Endodermal cell (in vitro differentiated cells): ENCODE data around the gene ADGRL3. TPM values are rescaled to one million over a fixed set of nuclear protein-coding genes. Genes with fewer than 3 reads are reported as not detected.

Source experiments
- DNase-seq: peaks from one replicate; pipeline ENCODE4 v3.0.0-alpha.2; 2017
- H3K27ac ChIP-seq: 2 replicates; pipeline ENCODE4 v1.5.1; 2013; ENCODE audit warnings: mild to moderate bottlenecking, low read depth, low read length, moderate library complexity
- H3K27me3 ChIP-seq: 2 replicates; pipeline ENCODE4 v1.6.1; 2013; ENCODE audit warnings: mild to moderate bottlenecking, low read length, moderate library complexity; ENCODE audit not compliant: insufficient read depth, control insufficient read depth, poor library complexity, severe bottlenecking
- H3K36me3 ChIP-seq: 2 replicates; pipeline ENCODE4 v1.7.0; 2013; ENCODE audit warnings: mild to moderate bottlenecking, low read length, moderate library complexity; ENCODE audit not compliant: control insufficient read depth, insufficient read depth
- H3K4me1 ChIP-seq: one replicate; pipeline ENCODE4 v1.7.0; 2013; ENCODE audit warnings: low read length; ENCODE audit not compliant: control insufficient read depth, insufficient read depth
- H3K4me3 ChIP-seq: 2 replicates; pipeline ENCODE4 v1.5.1; 2013; ENCODE audit warnings: mild to moderate bottlenecking, low read length, moderate library complexity
- H3K9ac ChIP-seq: 2 replicates; pipeline ENCODE4 v1.6.1; 2013; ENCODE audit warnings: mild to moderate bottlenecking, low read length, moderate library complexity; ENCODE audit not compliant: poor library complexity, severe bottlenecking; ENCODE audit errors: extremely low read depth
- H3K9me3 ChIP-seq: 2 replicates; pipeline ENCODE4 v1.6.1; 2013; ENCODE audit warnings: mild to moderate bottlenecking, low read length, moderate library complexity; ENCODE audit not compliant: control insufficient read depth
- H3K27ac Mint-ChIP-seq: 2 replicates; pipeline ENCODE4 v1.8.0; 2020; ENCODE audit warnings: mixed read lengths
- H3K27me3 Mint-ChIP-seq: 2 replicates; pipeline ENCODE4 v1.8.0; 2021; ENCODE audit warnings: mild to moderate bottlenecking, mixed read lengths; ENCODE audit not compliant: insufficient read depth
- H3K36me3 Mint-ChIP-seq: 2 replicates; pipeline ENCODE4 v1.8.0; 2020; ENCODE audit warnings: low read depth, mixed read lengths
- H3K4me1 Mint-ChIP-seq: 2 replicates; pipeline ENCODE4 v1.8.0; 2020; ENCODE audit warnings: mixed read lengths
- H3K4me3 Mint-ChIP-seq: 2 replicates; pipeline ENCODE4 v1.8.0; 2020; ENCODE audit warnings: mild to moderate bottlenecking, moderate library complexity, mixed read lengths
- H3K9me3 Mint-ChIP-seq: 2 replicates; pipeline ENCODE4 v1.8.0; 2020; ENCODE audit warnings: mild to moderate bottlenecking, mixed read lengths
- WGBS, 2 experiments: methylation state at CpG; one replicate each; pipeline versions ENCODE4 v1.1.5 to v1.1.7; 2013; ENCODE audit warnings: missing lambda C conversion rate in 2 of 2, mixed read lengths in 1 of 2; ENCODE audit not compliant: insufficient coverage in 1 of 2, insufficient read length in 1 of 2; 5-methylcytosine and 5-hydroxymethylcytosine counted together
- total RNA-seq, 2 donors: library from RNA; stranded (reverse); fragmentation: NEBNext Ultra II Directional in 1 of 2; extraction: Animal tissue kit (Norgen Biotek cat#: 25700) in 1 of 2; gene quantifications; 2 replicates in 1 of 2; 3 replicates in 1 of 2; pipeline ENCODE4 v1.2.1, GENCODE V29; 2021
- TF ChIP-seq, protein P1 (sequence below): fragments of 200-600 bp; sonication (generic); conservative IDR thresholded peaks from 2 replicates; pipeline ENCODE4 v1.5.0; 2021; ENCODE audit warnings: antibody characterized with exemption, mild to moderate bottlenecking

Gene ADGRL3
- total RNA-seq, 2 donors from 2014 or later: 9.9 to 10.3 TPM

GRCh38 chr4:61401771-61402170 is 201.6 kb downstream of the ADGRL3 start:
- H3K9me3 Mint-ChIP-seq: no peaks in the 10 kb centered on the region
- Histone ChIP-seq H3K9me3 (no peaks in the 10 kb centered on the region), H3K9ac (no peak overlapping the region), H3K36me3 (no peaks in the 10 kb centered on the region), H3K4me1 (no peaks in the 10 kb centered on the region), H3K27me3 (no peaks in the 10 kb centered on the region), H3K4me3 (no peak overlapping the region), H3K27ac (no peak overlapping the region)
- peaks cover 10% of the 10 kb centered on the region for H3K4me1 Mint-ChIP-seq
- TF ChIP-seq, protein P1, sequence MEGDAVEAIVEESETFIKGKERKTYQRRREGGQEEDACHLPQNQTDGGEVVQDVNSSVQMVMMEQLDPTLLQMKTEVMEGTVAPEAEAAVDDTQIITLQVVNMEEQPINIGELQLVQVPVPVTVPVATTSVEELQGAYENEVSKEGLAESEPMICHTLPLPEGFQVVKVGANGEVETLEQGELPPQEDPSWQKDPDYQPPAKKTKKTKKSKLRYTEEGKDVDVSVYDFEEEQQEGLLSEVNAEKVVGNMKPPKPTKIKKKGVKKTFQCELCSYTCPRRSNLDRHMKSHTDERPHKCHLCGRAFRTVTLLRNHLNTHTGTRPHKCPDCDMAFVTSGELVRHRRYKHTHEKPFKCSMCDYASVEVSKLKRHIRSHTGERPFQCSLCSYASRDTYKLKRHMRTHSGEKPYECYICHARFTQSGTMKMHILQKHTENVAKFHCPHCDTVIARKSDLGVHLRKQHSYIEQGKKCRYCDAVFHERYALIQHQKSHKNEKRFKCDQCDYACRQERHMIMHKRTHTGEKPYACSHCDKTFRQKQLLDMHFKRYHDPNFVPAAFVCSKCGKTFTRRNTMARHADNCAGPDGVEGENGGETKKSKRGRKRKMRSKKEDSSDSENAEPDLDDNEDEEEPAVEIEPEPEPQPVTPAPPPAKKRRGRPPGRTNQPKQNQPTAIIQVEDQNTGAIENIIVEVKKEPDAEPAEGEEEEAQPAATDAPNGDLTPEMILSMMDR: no peak
- no peak overlapping the region for H3K4me3 Mint-ChIP-seq
- H3K36me3 Mint-ChIP-seq: no peaks in the 10 kb centered on the region
- no peak overlapping the region for H3K27ac Mint-ChIP-seq
- H3K27me3 Mint-ChIP-seq: no peaks in the 10 kb centered on the region
- DNase-seq: no peak

DNA sequence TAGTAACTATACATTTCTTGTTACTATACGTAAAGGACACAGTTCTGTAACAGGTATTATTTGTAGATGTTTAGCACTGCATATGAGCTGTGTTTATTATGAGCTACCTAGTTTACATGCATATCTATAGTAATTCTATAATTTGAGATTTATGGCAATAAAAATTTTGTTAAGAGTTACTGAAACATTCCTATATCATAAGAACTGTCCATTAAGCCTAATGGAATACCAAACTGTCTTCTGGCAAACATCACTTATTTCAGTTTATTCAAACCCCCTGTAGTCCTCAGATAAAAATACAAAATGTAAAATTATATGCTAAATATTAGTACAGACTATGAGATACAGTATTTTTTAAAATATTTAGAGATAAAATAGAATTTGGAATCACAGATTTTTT is 205.2 kb downstream of the ADGRL3 start:
- no peak overlapping the region for H3K9ac ChIP-seq
- no peaks in the 10 kb centered on the region for H3K9me3 ChIP-seq
- DNase-seq: no peak
- TF ChIP-seq, protein P1: no peak
- no peak overlapping the region for H3K4me3 ChIP-seq
- no peaks in the 10 kb centered on the region for H3K36me3 ChIP-seq
- H3K4me1 Mint-ChIP-seq: peaks cover 13% of the 10 kb centered on the region
- no peak overlapping the region for H3K27ac Mint-ChIP-seq
- no peaks in the 10 kb centered on the region for H3K36me3 Mint-ChIP-seq
- H3K9me3 Mint-ChIP-seq: no peaks in the 10 kb centered on the region
- H3K27ac ChIP-seq: no peak overlapping the region
- no peak overlapping the region for H3K4me3 Mint-ChIP-seq
- H3K4me1 ChIP-seq: no peaks in the 10 kb centered on the region
- H3K27me3 Mint-ChIP-seq: no peaks in the 10 kb centered on the region
- whole genome bisulfite sequencing, 2 experiments: no CpG with 5 or more reads among the region's 1 CpG
- no peaks in the 10 kb centered on the region for H3K27me3 ChIP-seq

GRCh38 chr4:61406677-61407076 is 206.6 kb downstream of the ADGRL3 start:
- Histone ChIP-seq H3K36me3 (no peaks in the 10 kb centered on the region), H3K4me3 (no peak overlapping the region), H3K27ac (no peak overlapping the region), H3K9me3 (no peaks in the 10 kb centered on the region), H3K27me3 (no peaks in the 10 kb centered on the region), H3K9ac (no peak overlapping the region), H3K4me1 (no peaks in the 10 kb centered on the region)
- DNase-seq: no peak
- TF ChIP-seq, protein P1: no peak
- Mint-ChIP-seq H3K36me3 (no peaks in the 10 kb centered on the region), H3K27ac (no peak overlapping the region), H3K4me3 (no peak overlapping the region), H3K4me1 (peaks cover 11% of the 10 kb centered on the region), H3K9me3 (no peaks in the 10 kb centered on the region), H3K27me3 (no peaks in the 10 kb centered on the region)
- 71% methylated on average over 2 of the region's 2 CpGs; no CpG with 5 or more reads in 1 of the 2 experiments for WGBS, 2 experiments
